ENCODE results near the gene ERGIC1. TPM values are rescaled to one million over a fixed set of nuclear protein-coding genes. Genes with fewer than 3 reads are reported as not detected.

Gene ERGIC1
- total and polyA plus RNA-seq, 2 of the 8 experiments (the other 6 are each of a cell fraction or from before 2014, with no cell fraction given) = 95.3 to 106 TPM

DNA sequence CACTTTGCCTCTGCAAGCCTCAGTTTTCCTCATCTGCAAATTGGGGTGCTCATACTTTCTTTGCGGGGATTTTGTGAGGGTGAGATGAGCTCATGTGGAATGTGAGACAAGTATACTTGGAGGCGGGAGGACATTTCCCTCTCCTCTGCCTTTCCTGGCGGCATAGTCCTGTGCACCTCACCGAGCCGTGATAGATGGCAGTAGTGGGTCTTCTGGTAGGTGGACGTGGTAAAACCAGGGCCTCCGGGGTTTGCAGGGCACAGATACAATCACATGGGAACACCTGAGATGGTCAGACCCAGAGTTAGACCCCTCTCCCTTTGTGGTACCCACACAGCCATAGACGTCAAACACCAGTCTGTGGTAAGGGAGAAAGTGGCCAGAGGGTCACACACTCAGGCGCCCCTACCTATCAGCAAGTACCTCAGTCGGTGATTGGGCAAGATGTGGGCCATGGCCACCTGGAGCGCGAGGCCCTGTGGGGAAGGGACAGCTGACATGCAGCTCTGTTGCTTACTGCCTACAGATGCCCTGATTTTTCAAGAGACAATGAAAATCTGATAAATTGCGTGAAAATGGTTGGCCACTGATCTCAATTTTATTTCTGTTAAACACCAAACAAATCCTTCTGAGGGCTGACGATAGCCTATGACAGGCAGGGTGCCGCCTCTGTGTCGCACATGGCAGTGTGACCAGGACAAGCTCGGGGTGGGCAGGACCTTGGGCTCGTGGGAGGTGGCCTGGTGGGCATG, 9.9 kb downstream of the ERGIC1 start:
- Histone ChIP-seq H3K4ac (replicated peaks; ENCODE audit: insufficient read length, low read depth, low read length) (no peak overlapping the region), H3K4me3 (ENCODE audit: extremely low read depth in 1 of 4, insufficient read depth in 2 of 4, low read depth in 3 of 4, low read length in 4 of 4) (no peak overlapping the region), H3K4me1 (replicated peaks in 1 of 4; ENCODE audit: control insufficient read depth in 3 of 4, insufficient read depth in 4 of 4, low read length in 3 of 4) (peaks cover 0 to 2% (median 0%) of the 10 kb centered on the region in 4 experiments; a peak in 1 of 7 replicates), H3K14ac (ENCODE audit: insufficient read length) (no peak overlapping the region), H3K4me2 (ENCODE audit: insufficient read depth in 1 of 2, low read depth in 2 of 2, low read length in 2 of 2) (no peak overlapping the region), H3K27ac (ENCODE audit: low read depth, low read length) (no peak overlapping the region; the same call in 1 of the 2 replicates), H2BK12ac (ENCODE audit: low read depth, low read length) (no peak overlapping the region), H3K18ac (ENCODE audit: extremely low read depth, low read length) (no peak overlapping the region), H2AFZ (ENCODE audit: low read length) (no peak overlapping the region), H3K9me3 (ENCODE audit: insufficient read depth in 2 of 2, low read depth in 1 of 2, low read length in 1 of 2) (no peaks in the 10 kb centered on the region), H3K9ac (replicated peaks in 1 of 4; ENCODE audit: extremely low read depth in 1 of 4, low read depth in 3 of 4, low read length in 3 of 4) (no peak overlapping the region), H3K23me2 (ENCODE audit: low read depth, low read length) (no peaks in the 10 kb centered on the region; the same call in 1 of the 2 replicates), H4K5ac (ENCODE audit: insufficient read length, low read depth, low read length) (no peak overlapping the region), H3K79me2 (ENCODE audit: control insufficient read depth in 1 of 2, insufficient read depth in 2 of 2, low read length in 2 of 2) (peaks cover 0 to 94% of the 10 kb centered on the region in 2 experiments), H2BK15ac (ENCODE audit: low read length) (no peak overlapping the region), H3K79me1 (ENCODE audit: low read depth, low read length) (peaks cover 32% of the 10 kb centered on the region), H3K36me3 (ENCODE audit: control insufficient read depth in 2 of 4, insufficient read depth in 4 of 4, low read length in 3 of 4) (peaks cover 0 to 8% (median 0%) of the 10 kb centered on the region in 4 experiments; a peak in 1 of 8 replicates), H2BK120ac (replicated peaks; ENCODE audit: low read depth, low read length) (no peak overlapping the region), H3K56ac (replicated peaks; ENCODE audit: insufficient read length, low read depth, low read length) (no peak overlapping the region), H4K91ac (replicated peaks; ENCODE audit: insufficient read length, low read length) (no peak overlapping the region), H4K8ac (ENCODE audit: extremely low read depth, insufficient read depth, low read length) (no peak overlapping the region), H2BK20ac (ENCODE audit: low read length) (no peak overlapping the region), H3K27me3 (replicated peaks in 1 of 4; ENCODE audit: control insufficient read depth in 3 of 4, extremely low read depth in 1 of 4, insufficient read depth in 3 of 4, low read length in 3 of 4) (no peaks in the 10 kb centered on the region), H4K20me1 (replicated peaks in 1 of 2; ENCODE audit: control insufficient read depth in 1 of 2, insufficient read depth in 2 of 2, low read length in 2 of 2) (peaks cover 24 to 51% of the 10 kb centered on the region in 2 experiments), H3K23ac (ENCODE audit: insufficient read length) (no peak overlapping the region), H2BK5ac (ENCODE audit: low read depth, low read length) (peak overlapping the region; percentile 35; the same call in 1 of the 2 replicates), H2AK5ac (ENCODE audit: low read depth, low read length) (no peak overlapping the region)
- FAIRE-seq (no peak), DNase-seq (ENCODE audit: low read depth in 1 of 2, low spot score in 2 of 2) (no peak)
- WGBS, 2 experiments (ENCODE audit: extremely low coverage in 1 of 2, insufficient coverage in 1 of 2, insufficient read length in 1 of 2, insufficient replicate concordance in 2 of 2, low coverage in 1 of 2, low lambda C conversion rate in 2 of 2, missing lambda C conversion rate in 1 of 2) = 91% methylated on average over 18 of the region's 18 CpGs; no CpG with 5 or more reads in 1 of the 2 experiments
- TF ChIP-seq, protein P1, sequence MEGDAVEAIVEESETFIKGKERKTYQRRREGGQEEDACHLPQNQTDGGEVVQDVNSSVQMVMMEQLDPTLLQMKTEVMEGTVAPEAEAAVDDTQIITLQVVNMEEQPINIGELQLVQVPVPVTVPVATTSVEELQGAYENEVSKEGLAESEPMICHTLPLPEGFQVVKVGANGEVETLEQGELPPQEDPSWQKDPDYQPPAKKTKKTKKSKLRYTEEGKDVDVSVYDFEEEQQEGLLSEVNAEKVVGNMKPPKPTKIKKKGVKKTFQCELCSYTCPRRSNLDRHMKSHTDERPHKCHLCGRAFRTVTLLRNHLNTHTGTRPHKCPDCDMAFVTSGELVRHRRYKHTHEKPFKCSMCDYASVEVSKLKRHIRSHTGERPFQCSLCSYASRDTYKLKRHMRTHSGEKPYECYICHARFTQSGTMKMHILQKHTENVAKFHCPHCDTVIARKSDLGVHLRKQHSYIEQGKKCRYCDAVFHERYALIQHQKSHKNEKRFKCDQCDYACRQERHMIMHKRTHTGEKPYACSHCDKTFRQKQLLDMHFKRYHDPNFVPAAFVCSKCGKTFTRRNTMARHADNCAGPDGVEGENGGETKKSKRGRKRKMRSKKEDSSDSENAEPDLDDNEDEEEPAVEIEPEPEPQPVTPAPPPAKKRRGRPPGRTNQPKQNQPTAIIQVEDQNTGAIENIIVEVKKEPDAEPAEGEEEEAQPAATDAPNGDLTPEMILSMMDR (IDR thresholded peaks at IDR 0.05; ENCODE audit: control extremely low read depth in 1 of 3, insufficient read depth in 1 of 3, low read depth in 1 of 3, low read length in 3 of 3) = peak; percentile 35 to 45 (median 43)
- TF ChIP-seq ASH2L (IDR thresholded peaks at IDR 0.05; ENCODE audit: low read length) = no peak
- TF ChIP-seq RAD21 (IDR thresholded peaks at IDR 0.05 in 1 of 2, conservative IDR thresholded peaks at IDR 0.05 in 1 of 2; ENCODE audit: low read depth in 2 of 2, low read length in 2 of 2) = peak in 1 of 2 experiments; percentile 52; a peak in 2 of 4 replicates
- ChIA-PET CTCF (ENCODE audit: partially characterized antibody) (interaction anchor here (0.8 to 2.5 kb wide), 9 partner anchors 9 to 127 kb away, joined by 3 to 8 read pairs (median 5); no protein-coding TSS in a partner anchor), POLR2A (ENCODE audit: partially characterized antibody) (interaction anchor here (0.8 to 2.2 kb wide), 4 partner anchors 9 to 74 kb away, joined by 3 to 8 read pairs (median 4); no protein-coding TSS in a partner anchor)
